HEK293 (cell line): ENCODE results near the gene EDNRB.

Source experiments
- ZEB2 ChIP-seq: fragments of 450-650 bp; formaldehyde crosslinking; IDR thresholded peaks from 2 replicates; pipeline ENCODE4 v1.5.1; 2016; ENCODE audit warnings: missing biosample characterization, missing genetic modification characterization
- ZNF174 ChIP-seq: fragments of 450-650 bp; formaldehyde crosslinking; IDR thresholded peaks from 2 replicates; pipeline ENCODE4 v1.5.0; 2017; ENCODE audit warnings: missing biosample characterization, mild to moderate bottlenecking, missing genetic modification characterization
- ZNF302 ChIP-seq: fragments of 450-650 bp; formaldehyde crosslinking; IDR thresholded peaks from 2 replicates; pipeline ENCODE4 v1.5.1; 2016; ENCODE audit warnings: missing biosample characterization, missing genetic modification characterization, low read depth
- ZNF398 ChIP-seq: fragments of 450-650 bp; formaldehyde crosslinking; IDR thresholded peaks from 2 replicates; pipeline ENCODE4 v1.5.1; 2017; ENCODE audit warnings: missing biosample characterization, missing genetic modification characterization
- TF ChIP-seq, protein P1 (sequence below): fragments of 450-650 bp; formaldehyde crosslinking; IDR thresholded peaks from 2 replicates; pipeline ENCODE4 v1.5.1; 2016; ENCODE audit warnings: missing biosample characterization, missing genetic modification characterization
- TF ChIP-seq, protein P2 (sequence below): fragments of 450-650 bp; formaldehyde crosslinking; IDR thresholded peaks from 2 replicates; pipeline ENCODE4 v1.5.1; 2016; ENCODE audit warnings: missing biosample characterization, missing genetic modification characterization

GRCh38 chr13:77878190-77878589, 40.4 kb downstream of the EDNRB start:
- TF ChIP-seq, protein P1, sequence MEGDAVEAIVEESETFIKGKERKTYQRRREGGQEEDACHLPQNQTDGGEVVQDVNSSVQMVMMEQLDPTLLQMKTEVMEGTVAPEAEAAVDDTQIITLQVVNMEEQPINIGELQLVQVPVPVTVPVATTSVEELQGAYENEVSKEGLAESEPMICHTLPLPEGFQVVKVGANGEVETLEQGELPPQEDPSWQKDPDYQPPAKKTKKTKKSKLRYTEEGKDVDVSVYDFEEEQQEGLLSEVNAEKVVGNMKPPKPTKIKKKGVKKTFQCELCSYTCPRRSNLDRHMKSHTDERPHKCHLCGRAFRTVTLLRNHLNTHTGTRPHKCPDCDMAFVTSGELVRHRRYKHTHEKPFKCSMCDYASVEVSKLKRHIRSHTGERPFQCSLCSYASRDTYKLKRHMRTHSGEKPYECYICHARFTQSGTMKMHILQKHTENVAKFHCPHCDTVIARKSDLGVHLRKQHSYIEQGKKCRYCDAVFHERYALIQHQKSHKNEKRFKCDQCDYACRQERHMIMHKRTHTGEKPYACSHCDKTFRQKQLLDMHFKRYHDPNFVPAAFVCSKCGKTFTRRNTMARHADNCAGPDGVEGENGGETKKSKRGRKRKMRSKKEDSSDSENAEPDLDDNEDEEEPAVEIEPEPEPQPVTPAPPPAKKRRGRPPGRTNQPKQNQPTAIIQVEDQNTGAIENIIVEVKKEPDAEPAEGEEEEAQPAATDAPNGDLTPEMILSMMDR, result no peak
- TF ChIP-seq ZNF398 (no peak), ZNF302 (tag by site-specific recombination) (no peak), ZNF174 (no peak), ZEB2 (tag by site-specific recombination) (no peak)
- TF ChIP-seq, protein P2, sequence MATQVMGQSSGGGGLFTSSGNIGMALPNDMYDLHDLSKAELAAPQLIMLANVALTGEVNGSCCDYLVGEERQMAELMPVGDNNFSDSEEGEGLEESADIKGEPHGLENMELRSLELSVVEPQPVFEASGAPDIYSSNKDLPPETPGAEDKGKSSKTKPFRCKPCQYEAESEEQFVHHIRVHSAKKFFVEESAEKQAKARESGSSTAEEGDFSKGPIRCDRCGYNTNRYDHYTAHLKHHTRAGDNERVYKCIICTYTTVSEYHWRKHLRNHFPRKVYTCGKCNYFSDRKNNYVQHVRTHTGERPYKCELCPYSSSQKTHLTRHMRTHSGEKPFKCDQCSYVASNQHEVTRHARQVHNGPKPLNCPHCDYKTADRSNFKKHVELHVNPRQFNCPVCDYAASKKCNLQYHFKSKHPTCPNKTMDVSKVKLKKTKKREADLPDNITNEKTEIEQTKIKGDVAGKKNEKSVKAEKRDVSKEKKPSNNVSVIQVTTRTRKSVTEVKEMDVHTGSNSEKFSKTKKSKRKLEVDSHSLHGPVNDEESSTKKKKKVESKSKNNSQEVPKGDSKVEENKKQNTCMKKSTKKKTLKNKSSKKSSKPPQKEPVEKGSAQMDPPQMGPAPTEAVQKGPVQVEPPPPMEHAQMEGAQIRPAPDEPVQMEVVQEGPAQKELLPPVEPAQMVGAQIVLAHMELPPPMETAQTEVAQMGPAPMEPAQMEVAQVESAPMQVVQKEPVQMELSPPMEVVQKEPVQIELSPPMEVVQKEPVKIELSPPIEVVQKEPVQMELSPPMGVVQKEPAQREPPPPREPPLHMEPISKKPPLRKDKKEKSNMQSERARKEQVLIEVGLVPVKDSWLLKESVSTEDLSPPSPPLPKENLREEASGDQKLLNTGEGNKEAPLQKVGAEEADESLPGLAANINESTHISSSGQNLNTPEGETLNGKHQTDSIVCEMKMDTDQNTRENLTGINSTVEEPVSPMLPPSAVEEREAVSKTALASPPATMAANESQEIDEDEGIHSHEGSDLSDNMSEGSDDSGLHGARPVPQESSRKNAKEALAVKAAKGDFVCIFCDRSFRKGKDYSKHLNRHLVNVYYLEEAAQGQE (tag by site-specific recombination), result no peak
